DMS153 (cell line): Measurements from ENCODE around the gene VIL1.

Experiments
- DNase-seq: peaks from one replicate; lab custom pipeline; 2025; lab: John Stamatoyannopoulos, UW

Gene VIL1

GRCh38 chr2:218418717-218419458 is at the start of gene VIL1:
VIL1 (plus strand) TSS chr2:218419123; CDS start chr2:218423779, 4,656 bp downstream.
- peak; percentile 62 for DNase-seq

- peak; percentile 75 for DNase-seq
These were observed 49.6 kb upstream of the VIL1 start for GRCh38 chr2:218369330-218369729.

- no peak for DNase-seq
These were observed 48.4 kb upstream of the VIL1 start for GRCh38 chr2:218370410-218371063.

GRCh38 chr2:218371983-218372350 is 47.0 kb upstream of the VIL1 start:
- DNase-seq = no peak

GRCh38 chr2:218374795-218375194 is 44.1 kb upstream of the VIL1 start:
- DNase-seq = no peak

GRCh38 chr2:218375212-218375611 is 43.7 kb upstream of the VIL1 start:
- DNase-seq = no peak

- no peak for DNase-seq
These were observed 40.9 kb upstream of the VIL1 start for GRCh38 chr2:218378053-218378452.

GRCh38 chr2:218381916-218382366 is 37.0 kb upstream of the VIL1 start, which contains the start of gene SLC11A1:
SLC11A1 (plus strand) TSS chr2:218382273; CDS start chr2:218382369, 96 bp downstream.
- no peak for DNase-seq

GRCh38 chr2:218382785-218383184 is 36.1 kb upstream of the VIL1 start:
- no peak for DNase-seq

GRCh38 chr2:218383892-218384519 is 34.9 kb upstream of the VIL1 start:
- no peak for DNase-seq

- DNase-seq = no peak
These were observed 33.9 kb upstream of the VIL1 start for GRCh38 chr2:218384975-218385374.

- DNase-seq = no peak
These were observed 32.2 kb upstream of the VIL1 start for GRCh38 chr2:218386505-218387368.

GRCh38 chr2:218387369-218388194 is 31.3 kb upstream of the VIL1 start:
- DNase-seq = peak; percentile 89

- DNase-seq = no peak
These were observed 29.4 kb upstream of the VIL1 start for GRCh38 chr2:218389333-218390150.

- no peak for DNase-seq
These were observed 27.7 kb upstream of the VIL1 start for GRCh38 chr2:218391202-218391601.

GRCh38 chr2:218392459-218392858 is 26.5 kb upstream of the VIL1 start:
- DNase-seq = no peak

GRCh38 chr2:218392891-218393462 is 25.9 kb upstream of the VIL1 start:
- no peak for DNase-seq

GRCh38 chr2:218393750-218394290 is 25.1 kb upstream of the VIL1 start:
- DNase-seq = no peak

GRCh38 chr2:218394298-218395089 is 24.4 kb upstream of the VIL1 start:
- DNase-seq = no peak
